ENCODE results near the gene SLC25A41. TPM values are rescaled to one million over a fixed set of nuclear protein-coding genes. Genes with fewer than 3 reads are reported as not detected.
"Not testable (repeated sequence)": the region's sequence is repeated elsewhere in the genome, so short reads cannot be mapped to it uniquely, and the experiment has no call there.

SLC25A41 gene
- polyA plus RNA-seq, 1 donor = 0.41 TPM

DNA sequence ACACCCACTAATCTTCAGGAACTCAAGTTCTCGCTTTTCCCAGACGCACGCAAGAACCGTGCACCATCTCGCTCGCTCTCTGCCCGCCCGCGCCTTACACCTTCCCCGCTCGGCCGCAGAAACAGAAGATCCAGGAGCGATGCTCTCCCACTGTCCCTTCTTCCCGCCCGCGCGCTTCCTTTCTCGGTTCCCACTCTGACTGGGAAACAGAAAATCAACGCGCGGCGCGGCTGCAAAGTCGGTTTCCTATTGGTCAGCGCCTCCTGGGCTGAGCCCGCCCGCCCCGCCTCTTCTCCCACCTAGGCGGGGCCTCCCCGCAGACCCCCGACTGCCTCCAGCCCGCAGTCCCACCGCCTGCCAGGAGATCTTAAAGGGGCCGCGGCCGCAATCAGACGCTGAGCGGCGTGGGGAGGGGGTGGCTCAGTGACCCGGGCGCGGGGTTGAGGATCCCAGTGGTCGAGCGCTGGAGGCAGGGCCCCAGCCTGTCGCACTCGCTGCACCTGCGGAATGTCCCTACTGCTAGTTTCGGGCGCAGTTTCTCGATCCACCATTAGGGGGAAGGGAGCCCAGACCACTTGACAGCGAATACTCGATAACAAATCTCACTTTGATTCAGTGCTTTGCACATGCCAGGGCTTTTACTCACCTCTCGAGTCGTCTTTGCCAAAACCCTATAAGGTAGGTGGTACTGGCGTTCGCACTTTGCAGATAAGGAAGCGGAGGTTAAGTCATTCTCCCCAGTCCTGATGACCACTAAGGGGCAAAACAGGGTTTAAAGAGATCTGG is 26.7 kb upstream of the SLC25A41 start:
- peak; percentile 99 for DNase-seq

DNA sequence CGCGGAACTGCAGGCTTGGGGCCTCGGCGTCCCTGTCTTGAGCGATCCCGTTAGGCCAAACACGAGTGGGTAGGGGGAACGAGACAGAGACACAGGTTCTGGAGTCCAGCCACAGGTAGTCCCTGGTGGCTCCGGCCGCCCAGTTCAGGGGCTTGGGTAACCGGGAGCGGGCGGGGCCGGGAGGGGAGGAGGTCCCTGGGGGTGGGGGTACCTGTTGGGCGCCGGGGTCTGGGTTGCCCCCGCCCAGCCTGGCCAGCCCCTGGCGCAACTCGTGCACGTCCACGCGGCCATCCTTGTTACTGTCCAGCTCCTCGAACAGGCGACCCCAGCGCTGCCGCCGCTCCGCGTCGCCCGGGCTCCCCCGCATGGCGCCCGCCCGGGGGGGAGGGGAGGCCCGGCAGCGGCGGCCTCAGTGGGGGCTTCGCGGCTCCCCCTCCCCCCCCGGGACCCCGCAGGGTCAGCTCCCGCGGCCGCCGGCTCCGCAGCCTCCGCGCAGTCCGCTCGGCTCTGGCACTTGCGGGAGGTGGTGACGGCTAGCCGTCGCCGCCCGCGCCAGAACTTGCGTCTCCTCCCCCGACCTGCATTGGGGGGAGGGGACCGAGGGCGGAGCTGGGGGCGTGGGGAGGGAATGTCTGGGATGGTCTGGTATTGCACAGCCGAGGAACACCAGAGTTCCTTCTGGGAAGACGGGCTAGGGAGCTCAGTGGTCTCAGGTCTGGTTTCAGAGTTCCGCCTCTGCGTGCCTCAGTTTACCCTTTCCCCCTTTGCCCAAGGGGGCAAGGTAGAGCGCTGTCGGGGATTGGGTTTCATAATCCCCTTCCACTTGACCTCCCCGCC is 25.9 kb upstream of the SLC25A41 start, which contains the start of gene SLC25A23:
TSS of gene SLC25A23 (minus strand) at position 531 of the 837 bp plus-strand sequence. CDS start at position 367, 164 bp downstream.
- peak; percentile 79 for DNase-seq

DNA sequence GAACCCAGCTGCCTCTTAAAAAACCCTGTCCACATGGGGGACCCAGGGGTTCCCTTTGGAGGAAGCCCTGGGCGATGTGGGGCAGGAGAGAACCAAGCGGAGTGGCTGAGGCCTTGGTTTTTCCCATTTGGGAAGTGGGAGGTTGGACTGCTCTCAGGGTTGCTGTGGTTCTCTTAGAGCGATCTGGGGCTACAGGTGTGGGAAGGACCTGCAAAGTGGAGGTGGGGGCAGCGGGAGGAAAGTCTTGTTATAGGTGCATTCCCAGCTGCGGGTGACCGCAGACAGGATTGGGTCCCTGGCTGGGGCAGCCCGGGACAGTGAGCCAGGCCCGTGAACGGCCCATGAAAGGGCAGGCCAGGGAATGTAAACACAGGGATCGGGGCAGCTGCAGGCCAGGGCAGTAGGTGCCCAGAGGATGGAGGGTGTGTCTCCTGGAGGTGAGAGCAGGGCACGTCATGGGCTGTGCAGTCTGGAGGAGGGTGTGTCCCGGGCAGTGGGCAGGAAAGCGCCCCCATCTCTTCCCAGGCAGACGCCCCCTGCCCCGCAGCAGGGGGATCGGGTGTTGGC is 25.2 kb upstream of the SLC25A41 start:
- no peak for DNase-seq

DNA sequence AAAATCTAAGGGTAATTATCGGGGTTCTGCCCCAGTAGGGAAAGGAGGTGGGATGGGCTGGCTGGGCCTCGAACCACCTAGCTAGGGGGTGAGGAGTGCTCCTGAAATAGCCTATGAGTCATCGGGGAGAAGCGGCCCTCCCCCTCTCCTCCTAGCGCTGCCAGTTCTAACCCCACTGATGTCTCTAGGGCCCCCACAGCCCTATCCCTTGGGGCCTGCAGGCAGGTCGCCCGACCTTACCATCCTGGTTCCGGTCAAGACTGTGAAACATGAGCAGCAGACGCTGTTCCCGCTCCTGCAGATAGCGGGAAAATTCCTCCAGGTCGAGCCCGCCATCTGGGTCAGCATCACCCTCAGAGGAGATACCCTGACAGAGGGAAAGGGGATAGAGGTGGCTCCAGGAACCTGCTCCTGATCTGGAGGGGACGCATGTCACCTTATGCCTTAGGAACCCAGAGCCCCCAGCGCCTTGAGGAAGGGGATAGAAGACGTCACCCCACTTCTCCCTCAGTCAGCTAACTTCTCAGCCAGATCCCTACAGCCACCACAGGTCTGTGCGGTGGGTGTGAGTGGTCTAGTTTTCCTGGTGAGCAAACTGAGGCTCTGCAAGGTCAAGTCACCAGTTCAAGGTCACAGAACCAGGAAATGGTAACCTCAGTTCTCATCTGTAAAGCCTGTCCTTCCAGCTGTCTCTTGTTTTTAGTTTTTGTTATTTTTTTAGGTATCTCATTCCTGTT is 24.6 kb upstream of the SLC25A41 start:
- no peak for DNase-seq

DNA sequence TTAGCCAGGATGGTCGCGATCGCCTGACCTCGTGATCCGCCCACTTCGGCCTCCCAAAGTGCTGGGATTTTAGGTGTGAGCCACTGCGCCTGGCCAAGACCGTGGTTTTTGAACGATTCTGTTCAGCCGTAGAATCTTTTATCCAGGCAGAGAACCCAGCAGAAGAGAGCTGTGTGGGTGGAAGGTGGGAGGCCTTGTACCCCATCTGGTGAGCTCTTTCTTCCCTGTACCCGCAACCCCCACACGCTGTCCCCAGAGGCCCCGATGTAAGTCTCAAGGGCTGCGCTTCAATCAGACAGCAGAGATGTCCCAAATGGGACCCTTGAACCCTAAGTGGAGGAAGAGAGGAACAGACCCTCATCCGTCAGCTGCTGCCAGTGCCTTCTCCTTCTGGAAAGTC is 22.4 kb upstream of the SLC25A41 start:
- DNase-seq = no peak

DNA sequence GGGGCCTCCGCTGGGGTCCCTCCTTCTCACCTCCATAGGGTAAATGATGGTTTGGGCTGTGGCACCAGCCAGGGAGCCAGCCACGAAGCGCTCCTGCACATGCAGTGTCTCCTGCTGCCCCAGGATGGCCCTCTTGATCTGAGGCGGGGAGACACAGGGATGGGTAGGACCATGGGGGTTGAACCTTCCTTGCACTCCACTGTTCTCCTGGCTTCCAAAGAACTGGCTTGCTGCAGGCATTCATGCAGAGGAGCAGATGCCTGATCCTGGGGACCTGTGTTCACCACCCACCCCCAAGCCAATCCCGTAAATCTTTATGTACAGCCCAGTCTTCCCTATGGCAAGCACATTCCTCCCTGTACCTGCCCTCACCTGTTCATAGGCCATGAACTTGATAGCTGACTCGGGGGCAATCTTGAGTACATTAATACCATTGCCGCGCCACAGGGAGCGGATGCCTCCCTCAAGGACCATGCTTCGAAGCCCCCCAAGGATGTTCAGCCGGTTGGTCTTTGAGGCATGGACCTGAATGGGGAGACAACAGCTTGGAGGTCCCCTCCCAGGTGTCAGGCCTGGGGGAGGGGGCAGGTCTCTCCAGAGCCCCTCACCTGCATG is 20.5 kb upstream of the SLC25A41 start:
- DNase-seq = no peak

DNA sequence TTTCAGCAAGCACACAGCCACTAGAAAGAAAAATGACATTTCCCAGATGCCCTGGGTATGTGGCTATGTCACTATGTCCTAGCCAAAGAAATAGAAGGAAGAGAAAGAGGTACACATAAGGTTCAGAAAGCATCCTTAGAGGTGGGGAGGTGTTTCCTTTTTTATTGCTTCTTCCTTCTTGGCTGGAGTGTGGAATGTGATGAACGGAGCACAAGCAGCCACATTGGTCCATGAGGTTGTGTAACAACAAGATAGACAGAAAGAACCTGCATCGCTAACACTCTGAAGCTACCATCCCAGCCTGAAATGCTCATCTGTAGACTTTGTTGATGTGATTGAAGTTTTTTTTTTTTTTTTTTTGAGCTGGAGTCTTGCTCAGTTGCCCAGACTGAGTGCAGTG is 19.3 kb upstream of the SLC25A41 start:
- DNase-seq = no peak

DNA sequence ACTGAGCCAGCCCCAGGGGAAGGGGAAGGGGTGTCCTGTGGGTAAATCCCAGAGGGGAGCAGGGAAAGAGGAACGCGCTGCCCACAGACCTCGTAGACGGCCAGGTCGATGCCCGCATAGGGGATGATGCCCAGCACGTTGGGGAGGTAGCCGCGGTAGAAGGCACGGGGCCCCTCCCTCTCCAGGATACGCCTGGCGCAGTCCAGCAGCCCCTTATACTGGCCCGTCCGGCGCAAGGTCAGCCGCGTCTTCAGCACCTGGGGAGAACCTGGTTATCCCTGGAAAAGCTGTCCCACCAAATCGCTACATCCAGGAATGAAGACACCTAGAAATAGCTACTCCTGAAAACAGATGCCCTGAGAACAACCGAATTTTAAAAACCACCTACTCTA is 18.7 kb upstream of the SLC25A41 start:
- no peak for DNase-seq

DNA sequence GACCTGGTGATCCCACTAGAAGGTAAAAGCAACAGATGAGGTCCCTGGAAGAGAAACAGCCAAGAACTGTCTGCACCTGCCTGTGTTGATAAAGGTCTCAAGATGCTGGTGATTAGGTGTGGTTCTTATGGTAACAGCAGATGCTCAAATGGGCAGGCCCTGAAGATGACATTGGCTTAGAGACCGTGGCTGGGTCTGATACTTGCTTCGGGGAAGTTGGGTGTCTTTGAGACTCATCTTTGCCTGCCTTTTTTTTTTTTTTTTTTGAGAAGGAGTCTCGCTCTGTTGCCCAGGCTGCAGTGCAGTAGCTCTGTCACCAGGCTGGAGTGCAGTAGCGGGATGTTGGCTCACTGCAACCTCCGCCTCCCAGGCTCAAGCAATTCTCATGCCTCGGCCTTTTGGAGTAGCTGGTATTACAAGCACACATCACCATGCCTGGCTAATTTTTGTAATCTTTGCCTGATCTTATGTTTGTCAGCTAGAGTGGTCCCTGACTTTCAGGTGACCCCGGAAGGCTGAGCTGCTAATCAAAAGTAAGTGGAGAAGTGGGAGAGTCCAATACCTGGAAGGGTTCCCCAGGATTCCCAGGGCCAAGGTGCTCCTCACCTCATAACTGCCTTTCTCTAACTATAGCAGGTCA is 18.1 kb upstream of the SLC25A41 start:
- no peak for DNase-seq

DNA sequence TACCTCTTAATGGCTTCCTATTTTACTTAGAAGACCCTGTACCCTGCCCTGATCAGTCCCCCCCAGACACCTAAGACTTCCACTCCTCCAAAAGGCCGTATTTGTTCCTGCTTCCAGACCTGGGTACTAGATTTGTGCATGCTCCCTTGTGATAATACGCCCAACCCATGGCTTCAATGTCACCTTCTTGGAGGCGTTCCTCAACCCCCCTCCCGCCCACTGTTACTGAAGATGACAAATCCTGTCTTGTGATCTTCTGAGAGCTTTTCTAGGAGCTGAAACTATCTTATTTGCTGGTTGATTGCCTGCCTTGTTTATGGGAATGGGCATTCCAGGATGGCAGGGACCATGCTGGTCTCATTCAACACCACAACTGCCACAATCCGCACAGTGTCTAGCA is 16.6 kb upstream of the SLC25A41 start:
- DNase-seq = no peak

DNA sequence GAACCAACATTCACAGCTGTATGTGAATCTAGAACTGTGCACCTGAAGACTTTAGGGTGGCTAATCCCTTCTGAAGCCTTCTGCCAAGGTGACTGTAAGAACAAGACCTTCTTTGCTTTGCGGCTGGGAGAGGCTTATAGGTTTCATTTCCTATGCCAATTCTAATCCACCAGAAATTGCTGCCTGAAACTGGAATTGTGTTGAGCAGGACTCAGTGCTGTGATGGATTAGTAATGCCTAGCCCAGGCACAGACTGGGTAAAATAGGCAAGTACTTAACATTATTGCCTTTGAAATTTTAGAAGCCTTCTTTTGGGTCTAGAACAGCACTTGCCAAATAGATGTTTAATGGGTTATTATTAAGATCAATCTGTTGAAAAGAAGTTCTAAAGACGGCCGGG is 14.5 kb upstream of the SLC25A41 start:
- DNase-seq = no peak

DNA sequence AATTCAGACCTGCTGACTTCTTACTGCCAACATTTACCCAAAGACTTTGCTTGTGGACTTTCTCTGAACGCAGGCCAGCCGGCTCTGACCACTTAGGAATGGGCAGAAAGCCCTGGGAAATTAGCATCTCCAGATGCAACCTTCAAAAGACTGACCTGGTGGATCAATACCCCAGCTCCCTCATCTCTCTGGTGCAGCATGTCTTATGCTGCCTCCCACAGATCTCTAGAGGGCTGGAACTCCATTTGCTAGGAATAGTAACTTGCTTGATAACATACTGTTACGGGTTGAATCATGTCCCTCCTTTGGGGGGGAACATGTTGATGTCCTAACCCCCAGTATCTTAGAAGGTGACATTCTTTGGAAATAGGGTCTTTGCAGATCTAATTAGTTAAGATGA is 12.9 kb upstream of the SLC25A41 start:
- no peak for DNase-seq

DNA sequence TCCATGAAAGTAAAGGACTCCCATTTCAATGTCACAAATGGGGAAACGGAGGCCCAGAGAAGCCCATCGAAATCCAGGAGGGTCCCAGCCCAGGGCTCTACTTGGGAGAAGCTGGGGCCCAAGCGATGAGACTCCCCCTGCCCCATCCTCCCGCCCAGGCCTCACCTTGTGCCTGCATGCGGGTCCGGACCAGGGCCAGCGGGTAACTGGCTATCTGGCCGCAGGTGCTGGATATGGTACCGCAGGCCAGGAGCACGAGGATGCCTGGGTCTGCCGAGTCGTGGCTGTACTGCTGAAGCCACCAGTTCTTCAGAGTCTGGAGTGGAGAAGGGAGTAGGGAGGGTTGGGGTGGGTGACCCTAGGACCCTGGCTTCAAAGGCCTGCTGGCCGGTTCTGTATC is 10.4 kb upstream of the SLC25A41 start:
- DNase-seq = no peak

DNA sequence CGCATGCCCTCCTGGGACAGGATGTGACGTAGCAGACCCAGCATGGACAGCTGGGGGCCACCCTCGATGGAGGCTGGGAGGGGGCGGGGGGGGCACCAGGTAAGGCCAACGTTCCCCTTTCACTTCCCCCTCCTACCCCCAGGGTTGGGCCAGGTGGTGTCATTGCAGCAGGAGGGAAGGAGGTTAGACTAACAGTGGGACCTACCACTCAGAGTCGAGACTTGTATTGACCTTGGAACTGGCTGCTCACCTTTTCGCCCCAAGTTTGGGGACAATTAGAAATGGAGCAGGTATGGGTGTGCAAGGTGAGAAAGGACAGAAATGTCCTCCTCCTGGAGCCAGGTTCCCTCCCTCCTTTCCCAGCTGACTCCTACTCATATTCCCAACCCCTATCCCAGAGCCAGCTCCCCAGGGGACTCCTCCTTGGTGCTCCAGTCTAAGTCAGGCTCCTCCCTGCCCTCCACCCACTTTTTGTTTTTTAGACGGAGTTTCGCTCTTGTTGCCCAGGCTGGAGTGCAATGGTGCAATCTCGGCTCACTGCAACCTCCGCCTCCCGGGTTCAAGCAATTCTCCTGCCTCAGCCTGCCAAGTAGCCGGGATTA is 8.6 kb upstream of the SLC25A41 start:
- DNase-seq = no peak

DNA sequence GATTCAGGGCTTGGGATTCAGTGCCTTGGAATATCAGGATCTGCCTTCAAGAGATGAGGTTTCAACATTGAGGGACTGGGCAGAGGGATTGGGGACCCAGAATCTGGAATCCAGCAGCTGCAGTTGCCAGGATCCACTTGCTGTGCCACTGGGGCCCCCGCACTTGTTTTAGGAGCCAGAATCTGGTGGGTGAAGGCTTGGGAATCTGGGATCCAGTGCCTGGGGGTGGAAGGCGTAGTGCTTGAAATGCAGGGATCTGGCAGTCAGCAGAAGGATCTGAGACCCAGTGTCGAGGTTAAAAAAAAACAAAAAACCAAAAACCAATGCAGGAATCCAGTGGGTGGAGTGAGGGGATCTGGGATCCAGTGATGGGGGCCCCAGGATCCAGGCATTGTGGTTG is 7.3 kb upstream of the SLC25A41 start:
- no peak for DNase-seq

DNA sequence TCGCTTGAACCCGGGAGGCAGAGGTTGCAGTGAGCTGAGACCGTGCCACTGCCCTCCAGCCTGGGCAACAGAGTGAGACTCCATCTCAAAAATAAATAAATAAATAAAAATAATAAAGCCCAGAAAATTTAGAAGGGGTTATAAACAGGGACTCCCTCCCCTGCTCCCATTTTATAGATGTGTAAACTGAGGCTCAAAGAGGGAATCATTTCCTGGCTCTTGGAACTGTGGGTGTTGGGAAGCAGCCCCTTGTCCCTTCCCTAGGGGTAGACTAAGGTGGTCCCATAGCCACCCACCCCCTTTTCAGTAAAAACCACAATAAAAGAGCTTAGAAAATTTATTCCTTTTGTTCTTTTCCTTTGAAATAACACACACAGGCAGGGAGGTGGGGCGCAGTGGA is 6.2 kb upstream of the SLC25A41 start:
- no peak for DNase-seq

DNA sequence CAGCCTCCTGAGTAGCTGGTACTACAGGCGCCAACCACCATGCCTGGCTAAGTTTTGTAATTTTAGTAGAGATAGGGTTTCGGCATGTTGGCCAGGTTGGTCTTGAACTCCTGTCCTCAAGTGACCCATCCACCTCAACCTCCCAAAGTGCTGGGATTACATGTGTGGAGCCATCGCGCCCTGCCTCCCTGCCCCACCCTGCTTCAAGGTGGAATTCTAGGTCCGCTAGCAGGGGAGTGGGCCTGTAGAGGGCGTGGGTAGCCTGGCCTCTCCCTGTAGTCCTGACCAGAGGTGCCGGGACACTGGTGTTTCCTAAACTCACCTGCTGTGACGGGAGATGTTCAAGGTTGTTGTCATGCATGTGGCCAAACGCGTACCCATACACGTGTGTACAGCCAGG is 398 bp downstream of the SLC25A41 start:
- DNase-seq = no peak

DNA sequence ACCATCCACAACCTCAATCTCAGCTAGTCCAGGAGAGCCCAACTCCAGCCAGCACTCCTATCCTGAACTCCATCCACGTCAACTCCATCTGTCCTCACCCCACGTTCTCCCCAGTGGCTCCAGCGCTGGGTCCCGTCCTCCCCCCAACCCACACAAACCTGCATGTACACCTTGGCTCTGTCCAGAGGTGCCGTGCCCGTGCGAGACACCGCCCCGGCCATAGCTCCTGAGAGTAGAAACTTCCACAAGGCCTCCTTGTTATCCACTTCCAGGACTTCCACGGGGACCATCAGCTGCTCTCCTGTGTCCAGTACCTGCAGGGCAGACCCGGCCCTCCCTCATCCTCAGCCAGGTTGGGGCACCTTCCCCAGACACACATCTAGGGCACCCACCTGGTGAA is 1.7 kb downstream of the SLC25A41 start:
- no peak for DNase-seq

DNA sequence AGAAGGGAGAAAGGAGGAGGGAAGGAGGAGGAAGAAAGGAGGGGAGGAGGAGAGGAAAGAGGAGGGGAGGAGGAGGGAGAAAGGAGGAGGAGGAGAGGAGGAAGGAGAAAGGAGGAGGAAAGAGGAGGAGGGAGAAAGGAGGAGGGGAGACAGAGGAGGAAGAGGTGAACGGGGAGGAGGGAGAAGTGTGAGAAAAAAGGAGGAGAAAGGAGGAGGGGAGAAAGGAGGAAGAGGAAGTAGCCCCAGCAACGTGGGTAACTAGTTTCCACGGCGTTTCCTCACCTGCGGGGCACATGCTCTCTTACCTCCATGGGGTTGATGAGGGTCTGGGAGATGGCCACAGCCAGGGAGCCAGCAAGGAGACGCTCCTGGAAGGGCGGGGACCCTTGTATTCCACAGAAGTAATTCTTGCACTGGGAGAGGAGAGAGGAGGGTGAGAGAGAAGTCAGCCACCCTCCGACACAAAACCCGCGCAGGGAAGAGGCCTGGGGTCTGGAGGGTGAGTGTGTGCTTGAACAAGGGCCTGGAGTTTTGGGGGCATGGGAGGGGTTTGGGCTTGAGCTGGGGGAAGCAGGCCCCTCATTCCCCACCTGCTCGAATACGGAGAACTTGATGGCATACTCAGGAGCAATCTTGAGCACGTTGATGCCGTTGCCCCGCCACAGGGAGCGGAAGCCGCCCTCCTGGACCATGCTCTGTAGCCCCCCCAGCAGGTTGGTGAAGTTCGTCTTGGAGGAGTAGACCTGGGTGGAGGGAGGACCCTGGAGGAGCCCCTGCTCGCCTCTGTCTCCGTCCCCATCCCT is 3.9 kb downstream of the SLC25A41 start:
- DNase-seq = no peak

DNA sequence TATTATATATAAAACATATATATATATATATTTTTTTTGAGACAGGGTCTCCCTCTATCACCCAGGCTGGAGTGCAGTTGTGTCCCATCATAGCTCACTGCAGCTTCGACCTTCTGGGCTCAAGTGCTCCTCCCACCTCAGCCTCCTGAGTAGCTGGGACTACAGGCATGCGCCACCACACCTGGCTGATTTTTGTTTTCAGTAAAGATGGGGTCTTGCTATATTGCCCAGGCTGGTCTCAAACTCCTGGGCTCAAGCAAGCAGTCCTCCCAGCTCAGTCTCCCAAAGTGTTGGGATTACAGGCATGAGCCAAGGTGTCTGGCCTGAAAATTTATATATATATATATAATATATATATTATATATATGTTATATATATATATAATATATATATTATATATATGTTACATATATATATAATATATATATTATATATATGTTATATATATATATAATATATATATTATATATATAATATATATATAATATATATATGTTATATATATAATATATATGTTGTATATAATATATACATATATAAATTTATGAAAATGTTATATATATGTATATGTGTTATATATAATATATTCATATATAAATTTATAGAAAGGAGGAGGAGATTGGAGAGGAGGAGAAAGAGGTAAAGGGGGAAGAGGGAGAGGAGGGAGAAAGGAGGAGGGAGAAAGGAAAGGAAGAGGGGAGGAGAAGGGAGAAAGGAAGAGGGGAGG is 4.7 kb downstream of the SLC25A41 start:
- not testable (repeated sequence) for DNase-seq

Measured in hindlimb muscle (tissue), 1 donor.